MG63 (cell line): ENCODE measurements around the gene CBARP. TPM values are rescaled to one million over a fixed set of nuclear protein-coding genes. Genes with fewer than 3 reads are reported as not detected.

ENCODE experiments used
- DNase-seq: peaks from one replicate; pipeline ENCODE4 v3.0.0-alpha.2; 2020
- H3K27me3 ChIP-seq: fragments of 250-450 bp; sonication (Bioruptor Pico); 2 replicates; pipeline ENCODE4 v1.5.1; 2020; ENCODE audit warnings: mild to moderate bottlenecking, moderate library complexity
- H3K36me3 ChIP-seq: fragments of 250-450 bp; sonication (Bioruptor Pico); 2 replicates; pipeline ENCODE4 v1.5.1; 2020; ENCODE audit warnings: mild to moderate bottlenecking, moderate library complexity
- H3K4me3 ChIP-seq: fragments of 250-450 bp; sonication (Bioruptor Pico); 2 replicates; pipeline ENCODE4 v1.5.1; 2020; ENCODE audit warnings: mild to moderate bottlenecking, moderate library complexity
- H3K9me3 ChIP-seq: fragments of 250-450 bp; sonication (Bioruptor Pico); 2 replicates; pipeline ENCODE4 v1.5.1; 2020; ENCODE audit warnings: mild to moderate bottlenecking, moderate library complexity
- total RNA-seq: library from RNA; depleted of rRNA; stranded (reverse); fragments of >200 nt; shearing (Covaris generic); gene quantifications from 2 replicates; pipeline ENCODE4 v1.2.3, GENCODE V29; 2014; ENCODE audit warnings: low replicate concordance

Gene CBARP
- total RNA-seq, 1 experiment from 2014 or later = 0.30 TPM

GRCh38 chr19:1229924-1230782, 7.7 kb downstream of the CBARP start:
- DNase-seq = no peak
- Histone ChIP-seq H3K27me3 (no peaks in the 10 kb centered on the region), H3K36me3 (no peaks in the 10 kb centered on the region), H3K9me3 (no peaks in the 10 kb centered on the region), H3K4me3 (no peak overlapping the region)

- no peaks in the 10 kb centered on the region for H3K9me3 ChIP-seq
- H3K4me3 ChIP-seq = no peak overlapping the region
- DNase-seq = no peak
- no peaks in the 10 kb centered on the region for H3K27me3 ChIP-seq
- no peaks in the 10 kb centered on the region for H3K36me3 ChIP-seq
Observed at GRCh38 chr19:1229056-1229923, 8.5 kb downstream of the CBARP start.

- Histone ChIP-seq H3K4me3 (no peak overlapping the region), H3K36me3 (no peaks in the 10 kb centered on the region), H3K27me3 (no peaks in the 10 kb centered on the region), H3K9me3 (no peaks in the 10 kb centered on the region)
- no peak for DNase-seq
Observed at GRCh38 chr19:1228161-1228957, 9.4 kb downstream of the CBARP start.

GRCh38 chr19:1227304-1228054, 10.3 kb downstream of the CBARP start:
- Histone ChIP-seq H3K9me3 (no peaks in the 10 kb centered on the region), H3K27me3 (no peaks in the 10 kb centered on the region), H3K4me3 (no peak overlapping the region), H3K36me3 (no peaks in the 10 kb centered on the region)
- DNase-seq = no peak

GRCh38 chr19:1226522-1227303, 11.1 kb downstream of the CBARP start:
- Histone ChIP-seq H3K9me3 (no peaks in the 10 kb centered on the region), H3K27me3 (no peaks in the 10 kb centered on the region), H3K4me3 (no peak overlapping the region), H3K36me3 (no peaks in the 10 kb centered on the region; the same call in 1 of the 2 replicates)
- DNase-seq = no peak

- H3K4me3 ChIP-seq = no peak overlapping the region
- no peaks in the 10 kb centered on the region for H3K27me3 ChIP-seq
- no peaks in the 10 kb centered on the region for H3K9me3 ChIP-seq
- DNase-seq = no peak
- H3K36me3 ChIP-seq = peaks cover 1% of the 10 kb centered on the region
Observed at GRCh38 chr19:1226227-1226518, 11.6 kb downstream of the CBARP start.

- H3K9me3 ChIP-seq = no peaks in the 10 kb centered on the region
- DNase-seq = no peak
- no peaks in the 10 kb centered on the region for H3K27me3 ChIP-seq
- peaks cover 5% of the 10 kb centered on the region for H3K36me3 ChIP-seq
- no peak overlapping the region for H3K4me3 ChIP-seq
Observed at GRCh38 chr19:1225440-1226226, 12.2 kb downstream of the CBARP start.

GRCh38 chr19:1224847-1225246, 13.0 kb downstream of the CBARP start:
- H3K36me3 ChIP-seq = peaks cover 5% of the 10 kb centered on the region
- no peak for DNase-seq

GRCh38 chr19:1224047-1224825, 13.6 kb downstream of the CBARP start:
- Histone ChIP-seq H3K36me3 (peaks cover 5% of the 10 kb centered on the region), H3K9me3 (no peaks in the 10 kb centered on the region), H3K27me3 (no peaks in the 10 kb centered on the region), H3K4me3 (no peak overlapping the region)
- DNase-seq = no peak

More at GRCh38 chr19:1224847-1225246, 13.0 kb downstream of the CBARP start:
- H3K4me3 ChIP-seq = no peak overlapping the region
- no peaks in the 10 kb centered on the region for H3K9me3 ChIP-seq
- H3K27me3 ChIP-seq = no peaks in the 10 kb centered on the region

- Histone ChIP-seq H3K36me3 (peaks cover 5% of the 10 kb centered on the region), H3K9me3 (no peaks in the 10 kb centered on the region), H3K27me3 (no peaks in the 10 kb centered on the region), H3K4me3 (no peak overlapping the region)
- no peak for DNase-seq
Observed at GRCh38 chr19:1223018-1223855, 14.6 kb downstream of the CBARP start.

GRCh38 chr19:1222394-1222793, 15.4 kb downstream of the CBARP start:
- DNase-seq = no peak
- H3K36me3 ChIP-seq = peaks cover 5% of the 10 kb centered on the region
- H3K4me3 ChIP-seq = no peak overlapping the region

GRCh38 chr19:1221904-1222255, 15.9 kb downstream of the CBARP start:
- Histone ChIP-seq H3K4me3 (no peak overlapping the region), H3K36me3 (peaks cover 5% of the 10 kb centered on the region), H3K27me3 (no peaks in the 10 kb centered on the region), H3K9me3 (no peaks in the 10 kb centered on the region)
- DNase-seq = no peak

More at GRCh38 chr19:1222394-1222793, 15.4 kb downstream of the CBARP start:
- Histone ChIP-seq H3K9me3 (no peaks in the 10 kb centered on the region), H3K27me3 (no peaks in the 10 kb centered on the region)

GRCh38 chr19:1220976-1221903, 16.6 kb downstream of the CBARP start:
- H3K36me3 ChIP-seq = peaks cover 5% of the 10 kb centered on the region
- no peak for DNase-seq
- no peaks in the 10 kb centered on the region for H3K9me3 ChIP-seq
- no peaks in the 10 kb centered on the region for H3K27me3 ChIP-seq
- no peak overlapping the region for H3K4me3 ChIP-seq
